ENCODE data around the gene MMP14. TPM values are rescaled to one million over a fixed set of nuclear protein-coding genes. Genes with fewer than 3 reads are reported as not detected.
"Not testable (repeated sequence)": the region's sequence is repeated elsewhere in the genome, so short reads cannot be mapped to it uniquely, and the experiment has no call there.

Gene MMP14
- total RNA-seq, 4 donors from 2014 or later = 135 to 190 (median 151) TPM

GRCh38 chr14:22852940-22853767 lies 16.8 kb downstream of the MMP14 start:
- TF ChIP-seq CTCF (IDR thresholded peaks at IDR 0.05) (peak in 2 of 3 donors; percentile 26 to 80), POLR2A (IDR thresholded peaks at IDR 0.05) (no peak)
- intact Hi-C loops (cut with DNase I; ENCODE audit: low total_unique reads) = loop anchor here (10.0 kb wide), 1 partner anchor 298 kb away; no protein-coding TSS in a partner anchor
- WGBS, 2 donors = 1 to 3% methylated on average over 19 to 20 of the region's 20 CpGs
- peak overlapping the region; percentile 1 for H3K4me3 ChIP-seq (ENCODE audit: low read depth, poor library complexity, severe bottlenecking)
- peak; percentile 91 to 99 for DNase-seq (ENCODE audit: low spot score in 2 of 2)

DNA sequence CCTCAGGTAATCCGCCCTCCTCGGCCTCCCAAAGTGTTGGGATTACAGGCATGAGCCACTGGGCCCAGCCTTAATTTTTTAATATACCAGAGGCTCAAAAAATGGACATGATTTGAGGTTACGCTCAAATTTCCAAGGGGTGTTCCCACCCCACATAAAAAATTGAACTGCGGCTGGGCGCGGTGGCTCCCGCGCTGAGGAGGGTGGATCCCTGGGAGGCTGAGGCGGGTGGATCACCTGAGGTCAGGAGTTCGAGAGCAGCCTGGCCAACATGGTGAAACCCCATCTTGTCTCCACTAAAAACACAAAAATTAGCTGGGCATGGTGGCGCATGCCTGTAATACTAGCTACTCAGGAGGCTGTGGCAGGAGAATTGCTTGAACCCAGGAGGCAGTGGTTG lies 17.9 kb downstream of the MMP14 start:
- intact Hi-C loops (cut with DNase I; ENCODE audit: low total_unique reads) = loop anchor here (10.0 kb wide), 1 partner anchor 299 kb away; no protein-coding TSS in a partner anchor
- not testable (repeated sequence) for H3K4me3 ChIP-seq (ENCODE audit: low read depth, poor library complexity, severe bottlenecking); DNase-seq (ENCODE audit: low spot score in 2 of 2)
- 96 to 98% methylated on average over 11 of the region's 11 CpGs for WGBS, 2 donors

GRCh38 chr14:22854963-22855724 lies 18.8 kb downstream of the MMP14 start:
- no peak overlapping the region for H3K4me3 ChIP-seq (ENCODE audit: low read depth, poor library complexity, severe bottlenecking)
- DNase-seq (ENCODE audit: low spot score in 2 of 2) = no peak
- 94% methylated on average over 8 of the region's 8 CpGs for WGBS, 2 donors
- no peak for TF ChIP-seq CTCF (IDR thresholded peaks at IDR 0.05)
- TF ChIP-seq POLR2A (IDR thresholded peaks at IDR 0.05) = no peak
- intact Hi-C loops (cut with DNase I; ENCODE audit: low total_unique reads) = loop anchor here (10.0 kb wide), 1 partner anchor 300 kb away; no protein-coding TSS in a partner anchor

GRCh38 chr14:22856428-22856827 lies 20.0 kb downstream of the MMP14 start:
- WGBS, 2 donors = 94 to 95% methylated on average over 5 of the region's 5 CpGs
- no peak overlapping the region for H3K4me3 ChIP-seq (ENCODE audit: low read depth, poor library complexity, severe bottlenecking)
- intact Hi-C loops (cut with DNase I; ENCODE audit: low total_unique reads) = loop anchor here (10.0 kb wide), 1 partner anchor 302 kb away; no protein-coding TSS in a partner anchor
- TF ChIP-seq POLR2A (IDR thresholded peaks at IDR 0.05) = no peak
- no peak for TF ChIP-seq CTCF (IDR thresholded peaks at IDR 0.05)
- no peak for DNase-seq (ENCODE audit: low spot score in 2 of 2)

DNA sequence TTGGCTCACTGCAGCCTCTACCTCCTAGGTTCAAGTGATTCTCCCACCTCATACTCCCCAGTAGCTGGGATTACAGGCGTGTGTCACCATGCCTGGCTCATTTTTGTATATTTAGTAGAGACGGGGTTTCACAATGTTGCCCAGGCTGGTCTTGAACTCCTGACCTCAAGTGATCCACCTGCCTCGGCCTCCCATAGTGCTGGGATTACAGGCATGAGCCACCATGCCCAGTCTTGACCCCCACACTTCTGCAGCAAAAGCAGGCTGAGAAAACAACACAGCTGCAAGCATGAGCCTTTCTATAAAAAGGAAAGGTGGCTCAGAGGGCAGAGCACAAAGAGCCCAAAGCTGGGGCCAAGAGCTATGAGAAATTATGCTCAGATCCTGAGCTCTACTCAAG lies 24.0 kb downstream of the MMP14 start:
- H3K4me3 ChIP-seq (ENCODE audit: low read depth, poor library complexity, severe bottlenecking); DNase-seq (ENCODE audit: low spot score in 2 of 2); intact Hi-C loops (cut with DNase I; ENCODE audit: low total_unique reads): not testable (repeated sequence)
- WGBS, 2 donors = 74 to 90% methylated on average over 3 of the region's 3 CpGs

DNA sequence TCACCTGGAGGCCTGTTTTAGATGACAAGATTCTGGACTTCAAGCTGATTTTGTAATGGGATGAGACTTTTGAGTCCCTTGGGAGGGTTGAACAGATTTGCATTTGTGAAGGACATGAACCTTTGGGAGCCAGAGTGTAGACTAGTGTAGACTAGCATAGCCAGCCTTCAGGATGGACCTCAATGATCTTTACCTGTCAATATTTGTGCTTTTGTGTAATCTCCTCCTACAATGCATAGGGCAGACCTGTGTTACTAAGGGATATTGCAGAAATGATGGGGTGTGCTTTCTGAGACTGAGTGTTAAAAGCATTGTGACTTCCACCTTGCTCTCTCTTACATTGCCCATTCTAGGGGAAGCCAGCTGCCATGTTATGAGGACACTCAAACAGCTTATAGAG lies 25.3 kb downstream of the MMP14 start:
- no peak overlapping the region for H3K4me3 ChIP-seq (ENCODE audit: low read depth, poor library complexity, severe bottlenecking)
- intact Hi-C loops (cut with DNase I; ENCODE audit: low total_unique reads) = no loop called here
- no peak for TF ChIP-seq POLR2A (IDR thresholded peaks at IDR 0.05)
- TF ChIP-seq CTCF (IDR thresholded peaks at IDR 0.05) = no peak
- DNase-seq (ENCODE audit: low spot score in 2 of 2) = no peak

Measured in lower leg skin (tissue), 4 donors.